HCT116 (cell line): ENCODE measurements around the gene KCNH5.

Source experiments
- CTCF ChIP-seq, 3 experiments: fragments of 200-600 bp in 1 of 3; sonication (generic) in 1 of 3; IDR thresholded peaks in 2 of 3; conservative IDR thresholded peaks in 1 of 3; 2 replicates each; pipeline ENCODE4 v1.5.1; 2012 to 2017; ENCODE audit warnings: low read depth in 2 of 3, low read length in 2 of 3, antibody characterized with exemption in 1 of 3, borderline replicate concordance in 1 of 3, control low read depth in 1 of 3, mild to moderate bottlenecking in 1 of 3, mixed read lengths in 1 of 3, mixed run types in 1 of 3, moderate library complexity in 1 of 3; ENCODE audit not compliant: insufficient read depth in 1 of 3
- EGR1 ChIP-seq: IDR thresholded peaks from 2 replicates; pipeline ENCODE4 v1.6.1; 2012; ENCODE audit warnings: low read depth
- EZH2 ChIP-seq: fragments of 200-600 bp; sonication (generic); IDR thresholded peaks from 2 replicates; pipeline ENCODE4 v1.6.1; 2017; ENCODE audit warnings: antibody characterized with exemption, mixed run types
- EZH2phosphoT487 ChIP-seq: fragments of 200-600 bp; IDR thresholded peaks from 2 replicates; pipeline ENCODE4 v1.6.1; 2018; ENCODE audit warnings: antibody characterized with exemption, borderline replicate concordance
- JUND ChIP-seq: IDR thresholded peaks from 2 replicates; pipeline ENCODE4 v1.6.1; 2012
- MAX ChIP-seq: IDR thresholded peaks from 2 replicates; pipeline ENCODE4 v1.6.1; 2012
- POLR2A ChIP-seq: IDR thresholded peaks from 2 replicates; pipeline ENCODE4 v1.7.0; 2011; ENCODE audit warnings: borderline replicate concordance; ENCODE audit not compliant: insufficient read depth, insufficient read length; ENCODE audit errors: extremely low read depth
- POLR2AphosphoS5 ChIP-seq: IDR thresholded peaks from 2 replicates; pipeline ENCODE4 v1.6.1; 2011; ENCODE audit warnings: mild to moderate bottlenecking, low read depth, low read length, moderate library complexity
- RAD21 ChIP-seq: IDR thresholded peaks from 2 replicates; pipeline ENCODE4 v1.6.1; 2012; ENCODE audit warnings: low read depth, mild to moderate bottlenecking
- SIN3A ChIP-seq: IDR thresholded peaks from 2 replicates; pipeline ENCODE4 v1.6.1; 2012; ENCODE audit warnings: low read depth
- SP1 ChIP-seq: IDR thresholded peaks from 2 replicates; pipeline ENCODE4 v1.6.1; 2012; ENCODE audit warnings: low read depth
- YY1 ChIP-seq: IDR thresholded peaks from 2 replicates; pipeline ENCODE4 v1.6.1; 2011; ENCODE audit warnings: low read length, low read depth, moderate library complexity, mild to moderate bottlenecking; ENCODE audit not compliant: insufficient replicate concordance; ENCODE audit errors: extremely low read depth

- TF ChIP-seq YY1 (no peak), CTCF (IDR thresholded peaks at IDR 0.05 in 2 of 3, conservative IDR thresholded peaks at IDR 0.05 in 1 of 3; ENCODE audit: borderline replicate concordance in 1 of 3, insufficient read depth in 1 of 3, low read depth in 2 of 3, low read length in 2 of 3) (no peak), RAD21 (no peak), POLR2A (no peak), SIN3A (no peak), EZH2phosphoT487 (no peak), EZH2 (no peak), POLR2AphosphoS5 (no peak), SP1 (no peak), MAX (no peak), JUND (no peak), EGR1 (no peak)
Observed at GRCh38 chr14:62947301-62947700, 98.0 kb downstream of the KCNH5 start.
